Activated naive CD8-positive, alpha-beta T cell treated with anti-CD3 and anti-CD28 coated beads, Interleukin-2, amount 50 U/mL, for 24 hours (primary cell): Measurements from ENCODE around the gene PPP2R3C.
"Not testable (repeated sequence)": the region's sequence is repeated elsewhere in the genome, so short reads cannot be mapped to it uniquely, and the experiment has no call there.

Experiments
- ATAC-seq: fragments of 150-1000 bp; cut with Tn5 transposase; one replicate; pipeline ENCODE4 v1.10.0; 2021
- DNase-seq: peaks from one replicate; pipeline ENCODE4 v3.0.0; 2021
- H3K27ac Mint-ChIP-seq: one replicate; pipeline ENCODE4 v1.8.0; 2021; ENCODE audit warnings: mild to moderate bottlenecking, mixed read lengths
- H3K27me3 Mint-ChIP-seq: one replicate; pipeline ENCODE4 v1.8.0; 2021; ENCODE audit warnings: mixed read lengths
- H3K36me3 Mint-ChIP-seq: one replicate; pipeline ENCODE4 v1.8.0; 2021; ENCODE audit warnings: low read depth, mixed read lengths
- H3K4me1 Mint-ChIP-seq: one replicate; pipeline ENCODE4 v1.8.0; 2021; ENCODE audit warnings: mixed read lengths
- H3K4me3 Mint-ChIP-seq: one replicate; pipeline ENCODE4 v1.8.0; 2021; ENCODE audit warnings: mild to moderate bottlenecking, moderate library complexity, mixed read lengths
- H3K9me3 Mint-ChIP-seq: one replicate; pipeline ENCODE4 v1.8.0; 2021; ENCODE audit warnings: mixed read lengths

The PPP2R3C gene

DNA sequence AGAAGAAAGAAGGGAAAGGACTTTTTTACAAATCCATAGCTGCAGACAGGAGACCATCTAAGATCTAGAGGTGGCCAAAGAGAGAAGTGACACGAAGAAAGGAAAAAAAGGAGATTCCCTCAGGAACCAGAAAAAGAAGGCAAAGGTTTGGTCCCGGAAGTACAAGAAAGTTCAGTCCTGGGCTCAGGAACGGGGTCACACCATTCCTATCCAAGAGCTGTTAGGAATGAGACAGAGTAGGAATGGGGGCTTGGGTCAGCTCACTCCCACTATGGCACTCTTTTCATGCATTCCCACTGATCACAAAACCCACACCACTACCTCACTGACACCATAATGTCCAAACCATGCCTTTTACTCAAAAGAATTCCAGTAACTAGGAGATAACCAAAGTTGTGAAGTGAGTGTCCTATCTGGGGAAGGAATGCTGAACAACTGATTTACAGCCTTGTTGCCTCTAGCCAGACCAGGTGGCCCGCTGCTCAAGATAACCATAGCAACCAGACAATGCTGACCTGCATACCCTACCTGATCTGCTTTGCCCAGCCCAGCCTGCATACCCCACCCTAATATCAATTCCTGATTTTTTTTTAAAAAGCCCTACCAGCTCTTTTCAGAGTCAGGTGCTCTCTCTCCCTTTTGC is 8.4 kb downstream of the PPP2R3C start:
- no peaks in the 10 kb centered on the region for H3K27me3 Mint-ChIP-seq
- no peaks in the 10 kb centered on the region for H3K9me3 Mint-ChIP-seq
- DNase-seq: no peak
- peaks cover 9% of the 10 kb centered on the region for H3K4me1 Mint-ChIP-seq
- ATAC-seq: no peak
- H3K4me3 Mint-ChIP-seq: no peak overlapping the region
- H3K27ac Mint-ChIP-seq: no peak overlapping the region
- H3K36me3 Mint-ChIP-seq: peaks cover 44% of the 10 kb centered on the region

DNA sequence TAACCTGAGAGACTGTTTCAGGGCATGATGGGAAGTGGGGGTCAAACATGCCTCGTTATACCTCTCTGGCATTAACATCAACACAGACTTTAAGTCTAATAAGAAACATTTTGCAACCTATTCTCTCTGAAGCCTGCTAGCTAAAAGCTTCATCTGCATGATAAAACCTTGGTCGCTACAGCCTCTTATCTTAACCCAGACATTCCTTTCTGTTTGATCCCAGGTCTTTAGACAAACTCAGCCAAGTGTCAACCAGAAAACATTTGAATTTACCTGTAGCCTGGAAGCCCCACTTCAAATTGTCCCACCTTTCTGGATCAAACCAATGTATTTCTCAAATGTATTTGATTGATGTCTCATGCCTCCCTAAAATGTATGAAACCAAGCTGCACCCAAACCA is 9.1 kb downstream of the PPP2R3C start:
- no peak for ATAC-seq
- Mint-ChIP-seq H3K27ac (no peak overlapping the region), H3K36me3 (peaks cover 44% of the 10 kb centered on the region), H3K4me3 (no peak overlapping the region), H3K4me1 (peaks cover 5% of the 10 kb centered on the region), H3K9me3 (no peaks in the 10 kb centered on the region), H3K27me3 (no peaks in the 10 kb centered on the region)
- DNase-seq: no peak

GRCh38 chr14:35107866-35108265 is 13.9 kb downstream of the PPP2R3C start:
- no peak for DNase-seq
- Mint-ChIP-seq H3K36me3 (peaks cover 40% of the 10 kb centered on the region), H3K4me1 (peaks cover 3% of the 10 kb centered on the region), H3K9me3 (no peaks in the 10 kb centered on the region), H3K27ac (no peak overlapping the region), H3K4me3 (no peak overlapping the region), H3K27me3 (no peaks in the 10 kb centered on the region)
- ATAC-seq: no peak

DNA sequence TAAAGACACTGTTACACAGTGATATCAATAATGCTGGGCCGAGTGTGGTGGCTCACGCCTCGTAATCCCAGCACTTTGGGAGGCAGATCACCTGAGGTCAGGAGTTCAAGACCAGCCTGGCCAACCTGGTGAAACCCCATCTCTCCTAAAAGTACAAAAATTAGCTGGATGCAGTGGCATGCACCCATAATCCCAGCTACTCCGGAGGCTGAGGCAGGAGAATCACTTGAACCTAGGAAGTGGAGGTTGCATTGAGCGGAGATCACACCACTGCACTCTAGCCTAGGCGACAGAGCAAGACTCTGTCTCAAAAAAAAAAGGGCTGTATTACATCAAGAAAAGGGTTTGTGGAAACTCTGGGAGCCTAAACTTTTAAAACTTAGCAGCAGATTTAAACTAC is 27.1 kb downstream of the PPP2R3C start:
- DNase-seq, H3K9me3 Mint-ChIP-seq, H3K27ac Mint-ChIP-seq, H3K27me3 Mint-ChIP-seq, H3K4me3 Mint-ChIP-seq, H3K4me1 Mint-ChIP-seq, ATAC-seq: not testable (repeated sequence)
- H3K36me3 Mint-ChIP-seq: peaks cover 29% of the 10 kb centered on the region

DNA sequence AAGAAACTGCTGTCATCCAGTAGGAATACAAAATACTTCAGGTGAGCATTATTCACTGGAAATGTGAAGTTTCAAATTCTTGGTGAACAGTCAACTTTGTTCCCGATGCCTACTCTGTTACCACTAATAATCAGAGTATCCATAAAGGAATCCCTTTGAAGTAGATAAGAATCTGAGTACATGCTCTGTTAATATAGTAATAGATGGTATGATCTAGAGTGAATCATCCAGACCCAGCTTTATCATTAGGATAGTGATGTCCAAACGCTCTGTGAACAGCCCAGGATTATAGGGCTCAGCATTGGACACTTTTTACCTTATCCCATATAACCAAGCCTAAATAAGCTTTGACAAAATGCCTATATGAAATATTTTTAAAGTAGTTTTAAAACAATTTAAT is 33.3 kb downstream of the PPP2R3C start:
- Mint-ChIP-seq H3K27me3 (no peaks in the 10 kb centered on the region), H3K9me3 (no peaks in the 10 kb centered on the region), H3K36me3 (peaks cover 35% of the 10 kb centered on the region), H3K27ac (no peak overlapping the region), H3K4me3 (no peak overlapping the region), H3K4me1 (no peaks in the 10 kb centered on the region)
- DNase-seq: no peak
- no peak for ATAC-seq

GRCh38 chr14:35085441-35085840 is 36.3 kb downstream of the PPP2R3C start:
- DNase-seq: no peak
- Mint-ChIP-seq H3K36me3 (peaks cover 28% of the 10 kb centered on the region), H3K27ac (no peak overlapping the region), H3K27me3 (no peaks in the 10 kb centered on the region), H3K9me3 (no peaks in the 10 kb centered on the region), H3K4me3 (no peak overlapping the region), H3K4me1 (no peaks in the 10 kb centered on the region)
- ATAC-seq: no peak

- no peak overlapping the region for H3K27ac Mint-ChIP-seq
- DNase-seq (no peak), ATAC-seq (no peak)
Measured at GRCh38 chr14:35083530-35084150, 38.1 kb downstream of the PPP2R3C start.

DNA sequence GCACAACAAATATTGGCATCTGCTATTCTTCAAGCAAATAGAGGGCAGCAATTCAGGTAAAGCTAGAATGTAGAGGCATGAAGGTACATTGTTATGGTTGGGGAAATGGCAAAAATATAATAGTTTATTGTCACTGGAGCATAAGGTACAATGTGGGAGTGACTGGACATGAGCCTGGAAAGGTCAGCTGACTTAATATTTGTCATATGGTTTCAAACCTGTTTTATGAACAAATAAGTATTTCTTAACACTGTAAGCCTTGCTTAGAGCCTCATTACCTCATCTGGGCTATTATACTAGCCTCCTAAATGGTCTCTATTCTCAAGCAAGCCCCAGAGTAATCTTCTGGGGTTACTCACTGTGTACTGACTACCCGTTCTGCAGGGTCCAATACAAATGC is 42.0 kb downstream of the PPP2R3C start:
- Mint-ChIP-seq H3K27ac (no peak overlapping the region), H3K4me1 (no peaks in the 10 kb centered on the region), H3K9me3 (no peaks in the 10 kb centered on the region), H3K27me3 (no peaks in the 10 kb centered on the region), H3K36me3 (peaks cover 13% of the 10 kb centered on the region), H3K4me3 (no peak overlapping the region)
- no peak for DNase-seq
- no peak for ATAC-seq

More at GRCh38 chr14:35083530-35084150, 38.1 kb downstream of the PPP2R3C start:
- peaks cover 28% of the 10 kb centered on the region for H3K36me3 Mint-ChIP-seq
- H3K4me1 Mint-ChIP-seq: no peaks in the 10 kb centered on the region
- no peak overlapping the region for H3K4me3 Mint-ChIP-seq
- no peaks in the 10 kb centered on the region for H3K27me3 Mint-ChIP-seq
- H3K9me3 Mint-ChIP-seq: no peaks in the 10 kb centered on the region

DNA sequence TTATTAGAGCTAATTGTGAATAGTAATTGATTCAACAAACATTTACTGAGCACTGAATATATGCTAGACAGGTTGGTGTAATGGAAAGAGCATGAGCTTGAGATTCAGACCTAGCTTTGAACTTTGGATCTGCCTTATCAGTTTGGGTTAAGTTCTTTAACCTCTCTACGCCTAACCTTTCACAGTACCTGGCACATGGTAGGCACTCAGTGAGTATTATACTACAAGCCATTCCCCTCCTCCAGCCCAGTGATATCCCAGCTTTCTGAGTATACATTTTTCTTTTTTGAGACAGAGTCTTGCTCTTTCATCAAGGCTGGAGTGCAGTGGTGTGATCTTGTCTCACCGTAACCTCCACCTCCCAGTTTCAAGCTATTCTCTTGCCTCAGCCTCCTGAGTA is 43.7 kb downstream of the PPP2R3C start:
- no peaks in the 10 kb centered on the region for H3K4me1 Mint-ChIP-seq
- H3K4me3 Mint-ChIP-seq: no peak overlapping the region
- no peak for DNase-seq
- ATAC-seq: no peak
- peaks cover 10% of the 10 kb centered on the region for H3K36me3 Mint-ChIP-seq
- no peak overlapping the region for H3K27ac Mint-ChIP-seq
- H3K27me3 Mint-ChIP-seq: no peaks in the 10 kb centered on the region
- no peaks in the 10 kb centered on the region for H3K9me3 Mint-ChIP-seq

GRCh38 chr14:35073486-35073885 is 48.3 kb downstream of the PPP2R3C start:
- Mint-ChIP-seq H3K36me3 (peaks cover 18% of the 10 kb centered on the region), H3K27me3 (no peaks in the 10 kb centered on the region), H3K27ac (no peak overlapping the region), H3K4me3 (no peak overlapping the region), H3K9me3 (no peaks in the 10 kb centered on the region), H3K4me1 (no peaks in the 10 kb centered on the region)
- no peak for ATAC-seq
- DNase-seq: no peak

DNA sequence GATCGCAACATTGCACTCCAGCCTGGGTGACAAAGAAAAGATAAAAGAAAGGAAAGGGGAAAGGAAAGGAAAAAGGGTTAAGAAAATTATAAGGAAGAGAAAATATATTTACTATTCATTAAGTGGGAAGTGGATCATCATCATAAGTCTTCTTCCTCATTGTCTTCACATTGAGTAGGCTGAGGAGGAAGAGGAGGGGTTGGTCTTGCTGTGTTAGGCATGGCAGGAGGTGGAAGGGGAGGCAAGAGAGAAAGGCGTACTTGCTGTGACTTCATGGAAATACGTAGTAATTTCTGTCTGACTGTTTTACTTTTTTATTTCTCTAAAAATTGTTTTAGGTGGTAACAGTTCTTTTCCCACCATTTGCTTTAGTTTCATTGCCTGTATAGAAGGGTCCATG is 49.6 kb downstream of the PPP2R3C start:
- Mint-ChIP-seq H3K27ac (no peak overlapping the region), H3K36me3 (peaks cover 29% of the 10 kb centered on the region), H3K27me3 (no peaks in the 10 kb centered on the region), H3K4me1 (no peaks in the 10 kb centered on the region), H3K4me3 (no peak overlapping the region), H3K9me3 (no peaks in the 10 kb centered on the region)
- ATAC-seq (no peak), DNase-seq (no peak)

- H3K27ac Mint-ChIP-seq: no peak overlapping the region
- H3K27me3 Mint-ChIP-seq: no peaks in the 10 kb centered on the region
- no peak for DNase-seq
- ATAC-seq: no peak
- H3K36me3 Mint-ChIP-seq: peaks cover 24% of the 10 kb centered on the region
- H3K4me1 Mint-ChIP-seq: no peaks in the 10 kb centered on the region
- H3K4me3 Mint-ChIP-seq: no peak overlapping the region
- no peaks in the 10 kb centered on the region for H3K9me3 Mint-ChIP-seq
Measured at GRCh38 chr14:35068238-35069012, 53.4 kb downstream of the PPP2R3C start.

DNA sequence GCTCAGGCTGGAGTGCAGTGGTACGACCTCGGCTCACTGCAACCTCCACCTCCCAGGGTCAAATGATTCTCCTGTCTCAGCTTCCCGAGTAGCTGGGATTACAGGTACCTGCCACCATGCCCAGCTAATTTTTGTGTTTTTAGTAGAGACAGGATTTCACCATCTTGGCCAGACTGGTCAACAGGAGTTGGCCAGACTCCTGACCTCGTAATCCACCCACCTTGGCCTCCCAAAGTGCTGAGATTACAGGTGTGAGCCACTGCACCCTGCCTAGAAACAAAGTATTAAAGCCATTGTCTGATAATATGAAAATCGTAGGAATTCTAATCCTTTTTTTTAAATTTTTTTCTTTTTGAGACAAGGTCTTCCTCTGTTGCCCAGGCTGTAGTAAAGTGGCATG is 56.1 kb downstream of the PPP2R3C start:
- peaks cover 23% of the 10 kb centered on the region for H3K36me3 Mint-ChIP-seq
- H3K9me3 Mint-ChIP-seq, H3K27me3 Mint-ChIP-seq, ATAC-seq, H3K4me1 Mint-ChIP-seq, H3K27ac Mint-ChIP-seq, H3K4me3 Mint-ChIP-seq, DNase-seq: not testable (repeated sequence)

DNA sequence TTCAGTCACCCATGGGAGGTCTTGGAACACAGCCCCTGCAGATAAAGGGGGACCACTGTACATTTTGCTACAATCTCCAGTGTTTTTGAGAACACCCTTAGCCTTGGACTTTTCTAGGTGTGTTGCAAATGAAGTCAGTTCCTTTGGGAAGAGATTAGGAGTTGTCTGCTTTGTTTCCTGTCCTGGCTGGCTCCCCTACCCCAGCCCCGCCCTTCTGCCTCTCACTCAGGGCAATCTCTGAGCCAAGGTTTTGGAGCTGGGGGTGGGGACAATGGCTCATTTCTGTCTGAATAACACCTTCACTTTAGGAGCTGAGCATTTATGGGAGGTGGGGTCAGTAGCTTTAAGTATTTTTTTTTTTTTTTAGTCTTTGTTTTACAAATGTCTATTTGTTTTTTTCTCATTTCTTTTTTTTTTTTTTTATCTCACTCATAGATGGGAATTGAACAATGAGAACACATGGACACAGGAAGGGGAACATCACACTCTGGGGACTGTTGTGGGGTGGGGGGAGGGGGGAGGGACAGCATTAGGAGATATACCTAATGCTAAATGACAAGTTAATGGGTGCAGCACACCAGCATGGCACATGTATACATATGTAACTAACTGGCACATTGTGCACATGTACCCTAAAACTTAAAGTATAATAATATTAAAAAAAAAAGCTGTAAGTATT is 60.5 kb downstream of the PPP2R3C start:
- not testable (repeated sequence) for H3K4me3 Mint-ChIP-seq, H3K9me3 Mint-ChIP-seq, H3K4me1 Mint-ChIP-seq, ATAC-seq, H3K27me3 Mint-ChIP-seq, DNase-seq, H3K27ac Mint-ChIP-seq
- H3K36me3 Mint-ChIP-seq: peaks cover 14% of the 10 kb centered on the region

GRCh38 chr14:35052637-35053036 is 69.2 kb downstream of the PPP2R3C start:
- Mint-ChIP-seq H3K27ac (no peak overlapping the region), H3K9me3 (no peaks in the 10 kb centered on the region), H3K27me3 (no peaks in the 10 kb centered on the region), H3K4me3 (no peak overlapping the region), H3K4me1 (peaks cover 14% of the 10 kb centered on the region), H3K36me3 (peaks cover 11% of the 10 kb centered on the region)
- DNase-seq (no peak), ATAC-seq (no peak)
